ENCODE measurements around the gene MYO5A. TPM values are rescaled to one million over a fixed set of nuclear protein-coding genes. Genes with fewer than 3 reads are reported as not detected.

The MYO5A gene
- total and polyA plus RNA-seq, 2 donors (not counting 3 experiments of a cell fraction or from before 2014, with no cell fraction given) = 31.9 to 91.9 TPM

GRCh38 chr15:52427804-52428203 lies 100.9 kb downstream of the MYO5A start:
- no peak overlapping the region for H3K4me3 ChIP-seq (replicated peaks in 1 of 3; ENCODE audit: insufficient read depth in 1 of 3, low read depth in 1 of 3, low read length in 3 of 3)
- DNase-seq (ENCODE audit: low read depth, low spot score) (no peak), FAIRE-seq (no peak)
- CTCF ChIA-PET = interaction anchor here (1.4 to 1.7 kb wide), 3 partner anchors 10 to 37 kb away, joined by 3 to 5 read pairs (median 4); no protein-coding TSS in a partner anchor
- no TSS peak for BruUV-seq (replicated peaks)
- H3K27ac ChIP-seq (ENCODE audit: insufficient read depth, low read depth, low read length) = no peak overlapping the region
- TF ChIP-seq POLR2A (IDR thresholded peaks at IDR 0.05; ENCODE audit: low read depth, low read length) = no peak
- TF ChIP-seq POLR2AphosphoS5 (IDR thresholded peaks at IDR 0.05; ENCODE audit: insufficient read depth, low read depth, low read length) = no peak
- TF ChIP-seq GATA2 (IDR thresholded peaks at IDR 0.05; ENCODE audit: insufficient read depth, insufficient read length, low read depth, low read length) = peak; percentile 42
- TF ChIP-seq FOS (IDR thresholded peaks at IDR 0.05; ENCODE audit: borderline replicate concordance, insufficient read depth, low read length) = no peak
- TF ChIP-seq CTCF (IDR thresholded peaks at IDR 0.05; ENCODE audit: extremely low read depth in 1 of 2, insufficient read depth in 1 of 2, low read depth in 1 of 2, low read length in 2 of 2) = no peak
- no peak for TF ChIP-seq EZH2 (IDR thresholded peaks at IDR 0.05; ENCODE audit: borderline replicate concordance, low read depth, low read length, severe bottlenecking)
- no peaks in the 10 kb centered on the region for H3K9me1 ChIP-seq (replicated peaks; ENCODE audit: control insufficient read depth, extremely low read depth, insufficient read depth, low read length)
- H3K4me2 ChIP-seq (ENCODE audit: insufficient read depth, low read length) = no peak overlapping the region
- no peak overlapping the region for H3K9ac ChIP-seq (replicated peaks; ENCODE audit: extremely low read depth, insufficient read depth, low read length)
- H4K20me1 ChIP-seq (replicated peaks; ENCODE audit: control insufficient read depth, extremely low read depth, insufficient read depth, low read length) = no peaks in the 10 kb centered on the region
- intact Hi-C loops (cut with micrococcal nuclease) = no loop called here
- H3K9me3 ChIP-seq (replicated peaks; ENCODE audit: control insufficient read depth, insufficient read depth, low read length) = no peaks in the 10 kb centered on the region
- dilution Hi-C loops (cut with MboI; ENCODE audit: extremely low pct_ligation_motif_present, low sequenced_read_pairs) = no loop called here
- no peaks in the 10 kb centered on the region for H3K27me3 ChIP-seq (ENCODE audit: control insufficient read depth in 2 of 2, insufficient read depth in 2 of 2, low read length in 2 of 2)
- H2AFZ ChIP-seq (ENCODE audit: low read depth, low read length) = no peak overlapping the region
- POLR2A ChIA-PET = no interaction called here
- H3K79me2 ChIP-seq (ENCODE audit: control insufficient read depth, insufficient read depth, low read length) = peaks cover 7% of the 10 kb centered on the region
- H3K36me3 ChIP-seq (ENCODE audit: control insufficient read depth in 2 of 2, extremely low read depth in 1 of 2, insufficient read depth in 2 of 2, low read length in 2 of 2) = peaks cover 1 to 9% of the 10 kb centered on the region in 2 experiments
- H3K4me1 ChIP-seq (ENCODE audit: control insufficient read depth, extremely low read depth, insufficient read depth, low read length) = peaks cover 6% of the 10 kb centered on the region

All from endothelial cell of umbilical vein (primary cell).